T-cell (primary cell): ENCODE results near the gene PIK3R1. TPM values are rescaled to one million over a fixed set of nuclear protein-coding genes. Genes with fewer than 3 reads are reported as not detected.

Experiments used
- ATAC-seq, 4 experiments: fragments of 200-7000 bp in 3 of 4; fragments of 150-1000 bp in 1 of 4; cut with Tn5 transposase; replicated peaks in 1 of 4; 1 replicate in 3 of 4; 2 replicates in 1 of 4; pipeline ENCODE4 v1.10.0; 2021; ENCODE audit warnings: moderate library complexity in 3 of 4, mild to moderate bottlenecking in 2 of 4, moderate number of reproducible peaks in 1 of 4
- CTCF ChIA-PET, 2 donors: fragments of 300-600 bp; sonication (Branson Sonifier 250); formaldehyde crosslinking; loops; one replicate each; lab custom pipeline; 2022; ENCODE audit warnings: antibody characterized with exemption in 2 of 2; lab: Charles Lee
- POLR2A ChIA-PET, 2 donors: fragments of 300-600 bp; sonication (Branson Sonifier 250); formaldehyde crosslinking; loops; one replicate each; lab custom pipeline; 2022; ENCODE audit warnings: antibody characterized with exemption in 2 of 2; lab: Charles Lee
- DNase-seq, 35 experiments: peaks; one replicate each; pipeline versions ENCODE4 v3.0.0 to v3.0.0-alpha.2; 2013 to 2023
- H3K27ac ChIP-seq: one replicate; pipeline ENCODE4 v1.5.1; 2013; ENCODE audit warnings: low read length
- H3K27me3 ChIP-seq, 2 experiments: replicated peaks in 1 of 2; 1 replicate in 1 of 2; 2 replicates in 1 of 2; pipeline versions ENCODE4 v1.6.1 to v1.7.0; 2013; ENCODE audit warnings: low read length in 1 of 2, mixed read lengths in 1 of 2; ENCODE audit not compliant: control insufficient read depth in 2 of 2, insufficient read depth in 2 of 2; ENCODE audit errors: extremely low read depth in 1 of 2
- H3K36me3 ChIP-seq, 2 donors: 1 replicate in 1 of 2; 2 replicates in 1 of 2; pipeline versions ENCODE4 v1.6.1 to v1.7.0; 2013; ENCODE audit warnings: low read length in 1 of 2; ENCODE audit not compliant: control insufficient read depth in 2 of 2, insufficient read depth in 1 of 2; ENCODE audit errors: extremely low read depth in 1 of 2
- H3K4me1 ChIP-seq, 2 experiments: 1 replicate in 1 of 2; 2 replicates in 1 of 2; pipeline versions ENCODE4 v1.6.1 to v1.7.0; 2013; ENCODE audit warnings: low read length in 2 of 2, mixed read lengths in 1 of 2; ENCODE audit not compliant: insufficient read depth in 2 of 2, control insufficient read depth in 1 of 2; ENCODE audit errors: extremely low read depth in 1 of 2
- H3K4me3 ChIP-seq, 2 donors: 1 replicate in 1 of 2; 2 replicates in 1 of 2; pipeline versions ENCODE4 v1.5.1 to v1.7.0; 2013; ENCODE audit warnings: mild to moderate bottlenecking in 2 of 2, low read length in 1 of 2, moderate library complexity in 1 of 2; ENCODE audit not compliant: control insufficient read depth in 1 of 2; ENCODE audit errors: extremely low read depth in 1 of 2
- H3K9me3 ChIP-seq: 2 replicates; pipeline ENCODE4 v1.7.0; 2013
- H3K27ac Mint-ChIP-seq, 2 donors: one replicate each; pipeline ENCODE4 v1.8.0; 2020 to 2021; ENCODE audit warnings: mild to moderate bottlenecking in 2 of 2, mixed read lengths in 2 of 2
- H3K27me3 Mint-ChIP-seq, 2 donors: one replicate each; pipeline ENCODE4 v1.8.0; 2021 to 2022; ENCODE audit warnings: mixed read lengths in 2 of 2
- H3K36me3 Mint-ChIP-seq: one replicate; pipeline ENCODE4 v1.8.0; 2021; ENCODE audit warnings: mixed read lengths
- H3K4me1 Mint-ChIP-seq, 3 donors: one replicate each; pipeline ENCODE4 v1.8.0; 2020 to 2022; ENCODE audit warnings: mixed read lengths in 3 of 3, mild to moderate bottlenecking in 1 of 3
- H3K4me3 Mint-ChIP-seq, 3 donors: one replicate each; pipeline ENCODE4 v1.8.0; 2020 to 2022; ENCODE audit warnings: mild to moderate bottlenecking in 3 of 3, mixed read lengths in 3 of 3, moderate library complexity in 3 of 3
- H3K9me3 Mint-ChIP-seq, 3 donors: one replicate each; pipeline ENCODE4 v1.8.0; 2020 to 2022; ENCODE audit warnings: mixed read lengths in 3 of 3
- WGBS: methylation state at CpG from one replicate; pipeline ENCODE4 v1.1.5; 2013; ENCODE audit warnings: missing lambda C conversion rate; ENCODE audit not compliant: insufficient coverage; 5-methylcytosine and 5-hydroxymethylcytosine counted together
- total RNA-seq, 35 experiments: library from RNA in 6 of 35; stranded (reverse) in 6 of 35; fragments of 120-200 nt in 1 of 35; gene quantifications; one replicate each; pipeline versions ENCODE4 v1.2.1 to v1.2.4 and lab custom pipeline; 2013 to 2026

Gene PIK3R1
- total RNA-seq, 5 donors from 2014 or later (not counting 1 experiment from before 2014, with no cell fraction given), result 83.7 to 370 (median 105) TPM

GRCh38 chr5:68332556-68332955 lies 117.0 kb downstream of the PIK3R1 start:
- H3K27me3 ChIP-seq, result peaks cover 0 to 3% of the 10 kb centered on the region in 2 experiments
- no peaks in the 10 kb centered on the region for H3K4me1 ChIP-seq
- peaks cover 0 to 8% (median 0%) of the 10 kb centered on the region in 3 donors for H3K4me1 Mint-ChIP-seq
- POLR2A ChIA-PET, result no interaction called here
- H3K36me3 ChIP-seq, result no peaks in the 10 kb centered on the region
- H3K36me3 Mint-ChIP-seq, result no peaks in the 10 kb centered on the region
- peaks cover 0 to 2% of the 10 kb centered on the region in 2 donors for H3K27me3 Mint-ChIP-seq
- WGBS, result no CpG with 5 or more reads among the region's 1 CpG
- H3K9me3 Mint-ChIP-seq, result no peaks in the 10 kb centered on the region
- no peaks in the 10 kb centered on the region for H3K9me3 ChIP-seq
- CTCF ChIA-PET, result no interaction called here
- H3K4me3 ChIP-seq, result no peak overlapping the region
- no peak for DNase-seq
- H3K27ac ChIP-seq, result no peak overlapping the region
- no peak overlapping the region for H3K27ac Mint-ChIP-seq
- no peak overlapping the region for H3K4me3 Mint-ChIP-seq
- ATAC-seq, result no peak

DNA sequence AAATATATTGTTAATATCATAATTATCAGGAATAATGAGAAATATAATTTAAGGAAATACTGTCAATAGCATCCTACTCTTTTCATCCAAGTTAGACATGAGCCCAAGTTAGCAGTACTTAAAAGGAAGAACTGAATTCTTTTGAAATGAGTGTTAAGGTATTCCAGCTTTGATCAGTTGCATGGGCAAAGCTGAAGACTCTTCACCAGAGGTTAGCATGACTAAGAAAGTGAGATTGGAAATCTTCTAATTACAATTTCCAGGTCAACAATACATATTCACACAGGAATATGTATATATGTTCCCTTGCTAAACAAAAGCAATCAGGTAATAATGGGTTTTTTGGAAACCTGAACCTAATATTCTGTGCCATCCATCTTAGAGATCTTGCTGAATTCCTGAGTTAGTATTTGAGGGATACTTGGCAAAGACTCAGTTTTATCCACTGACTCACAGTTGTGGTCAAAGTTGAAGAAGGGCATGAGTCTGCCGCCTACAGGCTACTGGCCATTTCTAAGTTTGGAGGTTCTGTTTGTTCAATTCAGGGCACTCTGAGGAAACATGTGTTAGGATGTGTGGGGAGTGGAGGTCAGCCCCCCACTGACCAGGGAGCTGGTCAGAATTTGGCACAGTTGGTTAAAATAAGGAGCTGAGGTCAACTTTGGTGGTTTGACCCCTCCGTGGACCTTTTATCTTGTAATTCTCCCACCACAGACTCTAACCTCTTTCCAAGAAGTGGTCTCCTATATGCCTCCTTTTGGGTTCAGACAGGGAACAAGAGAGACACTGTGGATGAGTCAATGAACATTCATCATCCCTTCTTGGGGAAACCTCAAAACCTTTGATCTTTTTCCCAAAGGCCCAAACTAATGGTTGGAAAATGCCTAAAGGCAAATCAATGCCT lies 118.3 kb downstream of the PIK3R1 start:
- DNase-seq (no peak), ATAC-seq (no peak)
- Mint-ChIP-seq H3K27ac (no peak overlapping the region), H3K9me3 (no peaks in the 10 kb centered on the region), H3K4me1 (peaks cover 0 to 8% (median 0%) of the 10 kb centered on the region in 3 donors), H3K36me3 (no peaks in the 10 kb centered on the region), H3K4me3 (no peak overlapping the region), H3K27me3 (no peaks in the 10 kb centered on the region)
- H3K4me1 ChIP-seq, result no peaks in the 10 kb centered on the region
- no peak overlapping the region for H3K27ac ChIP-seq
- 100% methylated on average over 1 of the region's 2 CpGs for WGBS
- ChIA-PET CTCF (no interaction called here), POLR2A (no interaction called here)
- no peaks in the 10 kb centered on the region for H3K36me3 ChIP-seq
- H3K27me3 ChIP-seq, result peaks cover 0 to 3% of the 10 kb centered on the region in 2 experiments
- no peak overlapping the region for H3K4me3 ChIP-seq
- no peaks in the 10 kb centered on the region for H3K9me3 ChIP-seq

DNA sequence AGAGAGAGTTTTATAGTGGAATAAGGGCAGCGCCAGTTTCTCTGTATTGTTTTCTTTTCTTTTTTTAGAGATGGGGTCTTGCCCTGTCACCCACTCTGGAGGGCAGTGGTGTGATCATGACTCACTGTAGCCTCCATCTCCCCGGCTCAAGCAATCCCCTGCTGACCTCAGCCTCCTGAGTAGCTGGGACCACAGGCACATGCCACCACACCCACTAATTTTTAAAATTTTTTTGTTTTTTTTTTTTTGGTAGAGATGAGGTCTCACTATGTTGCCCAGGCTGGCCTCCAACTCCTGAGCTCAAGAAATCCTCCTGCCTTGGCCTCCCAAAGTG lies 119.0 kb downstream of the PIK3R1 start:
- Histone ChIP-seq H3K4me1 (no peaks in the 10 kb centered on the region), H3K27me3 (peaks cover 0 to 3% of the 10 kb centered on the region in 2 experiments), H3K27ac (no peak overlapping the region), H3K9me3 (no peaks in the 10 kb centered on the region), H3K4me3 (no peak overlapping the region), H3K36me3 (no peaks in the 10 kb centered on the region)
- no CpG with 5 or more reads among the region's 2 CpGs for WGBS
- Mint-ChIP-seq H3K27ac (no peak overlapping the region), H3K36me3 (no peaks in the 10 kb centered on the region), H3K27me3 (no peaks in the 10 kb centered on the region), H3K4me3 (no peak overlapping the region), H3K4me1 (peaks cover 0 to 8% (median 0%) of the 10 kb centered on the region in 3 donors), H3K9me3 (no peaks in the 10 kb centered on the region)
- CTCF ChIA-PET, result no interaction called here
- POLR2A ChIA-PET, result no interaction called here
- DNase-seq (no peak), ATAC-seq (no peak)

- no peak overlapping the region for H3K27ac Mint-ChIP-seq
- no peaks in the 10 kb centered on the region for H3K9me3 ChIP-seq
- peaks cover 0 to 8% (median 0%) of the 10 kb centered on the region in 3 donors for H3K4me1 Mint-ChIP-seq
- DNase-seq (no peak), ATAC-seq (no peak)
- no peaks in the 10 kb centered on the region for H3K4me1 ChIP-seq
- no peaks in the 10 kb centered on the region for H3K9me3 Mint-ChIP-seq
- H3K4me3 Mint-ChIP-seq, result no peak overlapping the region
- peaks cover 0 to 3% of the 10 kb centered on the region in 2 experiments for H3K27me3 ChIP-seq
- no peak overlapping the region for H3K27ac ChIP-seq
- H3K36me3 Mint-ChIP-seq, result no peaks in the 10 kb centered on the region
- CTCF ChIA-PET, result no interaction called here
- no peaks in the 10 kb centered on the region for H3K27me3 Mint-ChIP-seq
- H3K4me3 ChIP-seq, result no peak overlapping the region
- POLR2A ChIA-PET, result no interaction called here
- H3K36me3 ChIP-seq, result no peaks in the 10 kb centered on the region
Measured at GRCh38 chr5:68335075-68335474, 119.5 kb downstream of the PIK3R1 start.

- Mint-ChIP-seq H3K9me3 (no peaks in the 10 kb centered on the region), H3K36me3 (no peaks in the 10 kb centered on the region), H3K27me3 (no peaks in the 10 kb centered on the region), H3K4me1 (peaks cover 0 to 6% (median 0%) of the 10 kb centered on the region in 3 donors), H3K4me3 (no peak overlapping the region), H3K27ac (no peak overlapping the region)
- Histone ChIP-seq H3K27me3 (peaks cover 0 to 3% of the 10 kb centered on the region in 2 experiments), H3K4me3 (no peak overlapping the region), H3K9me3 (no peaks in the 10 kb centered on the region), H3K27ac (no peak overlapping the region), H3K4me1 (no peaks in the 10 kb centered on the region), H3K36me3 (no peaks in the 10 kb centered on the region)
- ATAC-seq (no peak), DNase-seq (no peak)
- ChIA-PET CTCF (interaction anchor here (0.5 to 0.6 kb wide), 2 partner anchors 480 to 758 kb away, joined by 3 to 4 read pairs; no protein-coding TSS in a partner anchor), POLR2A (no interaction called here)
Measured at GRCh38 chr5:68336200-68336599, 120.6 kb downstream of the PIK3R1 start.

DNA sequence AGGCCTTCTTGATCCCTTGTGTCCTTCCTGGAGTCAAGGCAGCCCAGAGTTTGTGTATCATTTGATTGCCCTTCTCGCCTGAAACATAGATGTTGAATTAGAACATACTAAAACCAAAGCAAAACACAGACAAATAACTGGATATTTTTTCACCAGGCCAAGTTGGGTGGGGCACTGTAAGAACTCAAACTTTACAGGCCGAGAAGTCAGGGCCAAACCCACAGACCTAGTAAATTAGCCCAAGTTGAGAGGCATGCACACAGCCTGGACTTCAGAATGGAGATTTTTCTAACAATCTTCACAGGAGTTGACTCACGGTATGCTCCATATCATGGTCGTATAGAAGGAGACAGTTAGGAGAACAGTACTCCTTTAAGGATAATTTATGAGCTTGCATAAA lies 121.7 kb downstream of the PIK3R1 start:
- Histone ChIP-seq H3K36me3 (no peaks in the 10 kb centered on the region), H3K27ac (no peak overlapping the region), H3K4me1 (no peaks in the 10 kb centered on the region), H3K9me3 (no peaks in the 10 kb centered on the region), H3K4me3 (no peak overlapping the region), H3K27me3 (peaks cover 0 to 3% of the 10 kb centered on the region in 2 experiments)
- Mint-ChIP-seq H3K9me3 (no peaks in the 10 kb centered on the region), H3K36me3 (no peaks in the 10 kb centered on the region), H3K4me3 (no peak overlapping the region), H3K27ac (no peak overlapping the region), H3K4me1 (peaks cover 0 to 3% (median 0%) of the 10 kb centered on the region in 3 donors), H3K27me3 (no peaks in the 10 kb centered on the region)
- ChIA-PET POLR2A (no interaction called here), CTCF (no interaction called here)
- no CpG with 5 or more reads among the region's 4 CpGs for WGBS
- DNase-seq (no peak), ATAC-seq (no peak)
